Measurements from ENCODE around the gene LYPD6. TPM values are rescaled to one million over a fixed set of nuclear protein-coding genes. Genes with fewer than 3 reads are reported as not detected.

LYPD6 gene
- total RNA-seq, 2 donors from 2014 or later = 0.99 to 2.9 TPM

DNA sequence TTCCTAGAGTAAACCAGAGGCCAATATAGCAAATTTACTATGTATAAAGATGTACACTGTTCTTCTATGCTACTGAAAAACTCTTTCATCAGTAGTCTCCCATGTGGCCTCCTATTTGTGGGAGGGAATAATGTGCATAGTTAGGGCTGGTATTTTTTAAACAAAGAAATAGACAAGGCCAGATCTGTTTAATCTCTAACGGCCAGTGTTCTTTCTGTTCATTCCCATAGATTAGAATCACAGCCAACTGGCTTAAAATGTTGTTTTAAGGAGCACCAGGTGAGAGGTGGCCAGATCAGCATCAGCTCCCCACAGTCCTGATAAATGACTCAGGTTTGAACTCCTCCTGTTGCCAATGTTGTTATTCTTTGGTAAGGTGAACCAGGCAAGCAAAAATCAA lies 12.1 kb downstream of the LYPD6 start:
- H3K36me3 ChIP-seq (replicated peaks in 1 of 2; ENCODE audit: insufficient read depth in 1 of 2, low read depth in 2 of 2) = no peaks in the 10 kb centered on the region
- no peak overlapping the region for H3K4me3 ChIP-seq
- DNase-seq = no peak
- 5 to 19% methylated on average over 1 of the region's 1 CpG for WGBS, 2 donors
- no peaks in the 10 kb centered on the region for H3K4me1 ChIP-seq
- intact Hi-C loops (cut with DNase I) = no loop called here
- no peak for ATAC-seq
- TF ChIP-seq POLR2A (IDR thresholded peaks at IDR 0.05) = no peak
- TF ChIP-seq, protein P1, sequence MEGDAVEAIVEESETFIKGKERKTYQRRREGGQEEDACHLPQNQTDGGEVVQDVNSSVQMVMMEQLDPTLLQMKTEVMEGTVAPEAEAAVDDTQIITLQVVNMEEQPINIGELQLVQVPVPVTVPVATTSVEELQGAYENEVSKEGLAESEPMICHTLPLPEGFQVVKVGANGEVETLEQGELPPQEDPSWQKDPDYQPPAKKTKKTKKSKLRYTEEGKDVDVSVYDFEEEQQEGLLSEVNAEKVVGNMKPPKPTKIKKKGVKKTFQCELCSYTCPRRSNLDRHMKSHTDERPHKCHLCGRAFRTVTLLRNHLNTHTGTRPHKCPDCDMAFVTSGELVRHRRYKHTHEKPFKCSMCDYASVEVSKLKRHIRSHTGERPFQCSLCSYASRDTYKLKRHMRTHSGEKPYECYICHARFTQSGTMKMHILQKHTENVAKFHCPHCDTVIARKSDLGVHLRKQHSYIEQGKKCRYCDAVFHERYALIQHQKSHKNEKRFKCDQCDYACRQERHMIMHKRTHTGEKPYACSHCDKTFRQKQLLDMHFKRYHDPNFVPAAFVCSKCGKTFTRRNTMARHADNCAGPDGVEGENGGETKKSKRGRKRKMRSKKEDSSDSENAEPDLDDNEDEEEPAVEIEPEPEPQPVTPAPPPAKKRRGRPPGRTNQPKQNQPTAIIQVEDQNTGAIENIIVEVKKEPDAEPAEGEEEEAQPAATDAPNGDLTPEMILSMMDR (IDR thresholded peaks at IDR 0.05) = no peak
- no peaks in the 10 kb centered on the region for H3K9me3 ChIP-seq
- H3K27me3 ChIP-seq = no peaks in the 10 kb centered on the region
- H3K27ac ChIP-seq = no peak overlapping the region

DNA sequence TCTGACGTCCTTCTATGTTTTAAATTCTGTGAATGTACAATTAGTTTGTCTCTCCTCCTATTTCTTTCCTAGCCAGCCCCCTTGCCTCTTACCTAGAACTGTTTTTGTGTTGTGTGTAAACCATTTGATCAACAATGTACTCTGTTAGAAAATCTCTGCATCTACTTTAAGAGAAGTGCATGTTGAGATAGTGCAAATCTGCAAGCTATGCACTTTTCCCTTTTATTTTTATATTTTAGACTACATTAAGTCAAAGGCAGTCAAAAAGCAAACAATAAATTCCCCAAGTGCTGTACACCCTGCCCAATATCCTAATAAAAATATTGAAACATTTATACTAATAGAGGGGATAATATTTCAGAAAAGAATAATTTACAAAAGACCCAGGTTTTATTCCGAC lies 13.7 kb downstream of the LYPD6 start:
- Histone ChIP-seq H3K27ac (no peak overlapping the region), H3K9me3 (no peaks in the 10 kb centered on the region), H3K4me1 (no peaks in the 10 kb centered on the region), H3K4me3 (no peak overlapping the region), H3K36me3 (replicated peaks in 1 of 2; ENCODE audit: insufficient read depth in 1 of 2, low read depth in 2 of 2) (no peaks in the 10 kb centered on the region), H3K27me3 (no peaks in the 10 kb centered on the region)
- ATAC-seq (no peak), DNase-seq (no peak)
- no peak for TF ChIP-seq POLR2A (IDR thresholded peaks at IDR 0.05)
- TF ChIP-seq, protein P1 (IDR thresholded peaks at IDR 0.05) = no peak
- 72 to 86% methylated on average over 2 of the region's 2 CpGs for WGBS, 2 donors
- intact Hi-C loops (cut with DNase I) = no loop called here

DNA sequence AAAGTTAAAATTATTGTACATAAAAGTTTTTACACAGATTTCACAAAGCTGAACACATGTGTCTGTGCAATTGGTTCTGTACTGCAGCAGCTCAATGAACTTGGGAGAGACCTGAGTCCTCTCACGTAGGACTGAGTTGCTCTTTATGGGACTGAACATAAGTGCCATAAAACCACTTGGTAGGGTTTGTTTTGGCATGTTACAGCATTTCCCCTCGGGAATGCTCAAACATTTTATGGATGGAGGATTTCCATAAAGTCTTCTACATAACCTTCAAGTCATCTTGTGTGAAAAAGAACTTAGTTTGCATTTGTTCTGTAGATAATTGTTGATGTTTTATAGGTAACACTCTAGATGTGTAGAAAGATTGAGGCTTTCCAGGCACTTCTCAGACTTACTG lies 15.9 kb downstream of the LYPD6 start:
- TF ChIP-seq, protein P1 (IDR thresholded peaks at IDR 0.05) = no peak
- WGBS, 2 donors = 75 to 77% methylated on average over 2 of the region's 2 CpGs
- H3K4me1 ChIP-seq = no peaks in the 10 kb centered on the region
- no peaks in the 10 kb centered on the region for H3K9me3 ChIP-seq
- no peak overlapping the region for H3K27ac ChIP-seq
- DNase-seq = no peak
- no peak for ATAC-seq
- intact Hi-C loops (cut with DNase I) = no loop called here
- no peak overlapping the region for H3K4me3 ChIP-seq
- H3K27me3 ChIP-seq = no peaks in the 10 kb centered on the region
- H3K36me3 ChIP-seq (replicated peaks in 1 of 2; ENCODE audit: insufficient read depth in 1 of 2, low read depth in 2 of 2) = no peaks in the 10 kb centered on the region

DNA sequence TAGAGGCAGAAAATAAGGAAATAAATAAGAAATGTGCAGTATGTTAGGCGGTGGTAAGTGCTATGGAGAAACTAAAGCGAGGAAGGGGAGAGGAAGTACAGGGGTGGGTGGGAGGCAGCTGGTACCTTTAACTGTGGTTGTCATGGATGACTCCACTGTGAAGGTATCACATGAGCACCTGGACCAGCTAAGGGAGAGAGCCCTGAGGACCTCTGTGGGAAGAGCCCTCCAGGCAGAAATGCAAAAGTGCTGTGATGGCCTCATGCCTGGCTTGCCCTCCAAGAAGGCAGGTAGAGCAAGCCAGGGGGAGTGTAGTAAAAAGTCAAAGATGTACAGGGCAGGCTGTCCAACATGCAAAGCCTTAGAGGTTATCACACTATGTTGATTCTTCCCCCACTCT lies 17.9 kb downstream of the LYPD6 start:
- Histone ChIP-seq H3K27me3 (no peaks in the 10 kb centered on the region), H3K27ac (no peak overlapping the region), H3K4me1 (no peaks in the 10 kb centered on the region), H3K36me3 (replicated peaks in 1 of 2; ENCODE audit: insufficient read depth in 1 of 2, low read depth in 2 of 2) (no peaks in the 10 kb centered on the region), H3K4me3 (no peak overlapping the region), H3K9me3 (no peaks in the 10 kb centered on the region)
- ATAC-seq (no peak), DNase-seq (no peak)
- 91 to 100% methylated on average over 2 of the region's 2 CpGs for WGBS, 2 donors
- intact Hi-C loops (cut with DNase I) = no loop called here
- TF ChIP-seq, protein P1 (IDR thresholded peaks at IDR 0.05) = no peak
- TF ChIP-seq POLR2A (IDR thresholded peaks at IDR 0.05) = no peak

DNA sequence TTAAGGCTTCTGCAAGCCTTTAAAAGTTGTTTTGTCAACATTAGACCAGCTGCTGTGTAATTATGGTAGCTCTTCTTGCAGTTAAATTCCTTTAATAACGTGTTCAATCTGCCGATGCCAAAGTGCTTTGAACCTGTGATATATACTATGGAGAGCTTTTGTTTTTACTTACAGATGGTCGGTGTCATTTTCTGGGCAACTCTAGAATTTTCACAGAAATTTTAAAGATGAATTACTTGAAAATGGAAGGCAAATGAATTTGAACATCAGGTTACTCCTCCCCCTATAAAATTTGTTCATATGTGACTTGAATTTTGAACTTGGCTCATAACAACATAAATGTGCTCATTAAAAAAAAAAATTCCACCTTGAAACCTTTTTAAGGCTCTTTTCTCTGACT lies 23.0 kb downstream of the LYPD6 start:
- H3K36me3 ChIP-seq (replicated peaks in 1 of 2; ENCODE audit: insufficient read depth in 1 of 2, low read depth in 2 of 2) = no peaks in the 10 kb centered on the region
- no peak for TF ChIP-seq POLR2A (IDR thresholded peaks at IDR 0.05)
- TF ChIP-seq, protein P1 (IDR thresholded peaks at IDR 0.05) = no peak
- intact Hi-C loops (cut with DNase I) = no loop called here
- H3K4me1 ChIP-seq = no peaks in the 10 kb centered on the region
- ATAC-seq = no peak
- no peak overlapping the region for H3K4me3 ChIP-seq
- DNase-seq = no peak
- no peaks in the 10 kb centered on the region for H3K9me3 ChIP-seq
- WGBS, 2 donors = 72 to 84% methylated on average over 3 of the region's 3 CpGs
- H3K27ac ChIP-seq = no peak overlapping the region
- H3K27me3 ChIP-seq = no peaks in the 10 kb centered on the region

Measured in body of pancreas (tissue), 4 donors.